Smooth muscle cell of trachea (primary cell): ENCODE measurements around the gene RGN. TPM values are rescaled to one million over a fixed set of nuclear protein-coding genes. Genes with fewer than 3 reads are reported as not detected.

Source experiments
- total RNA-seq: library from RNA; depleted of rRNA; stranded (reverse); fragments of >200 nt; gene quantifications from 2 replicates; pipeline ENCODE4 v1.2.1, GENCODE V29; 2014

The RGN gene
- 4.5 and 5.2 TPM in 2 replicates for total RNA-seq

DNA sequence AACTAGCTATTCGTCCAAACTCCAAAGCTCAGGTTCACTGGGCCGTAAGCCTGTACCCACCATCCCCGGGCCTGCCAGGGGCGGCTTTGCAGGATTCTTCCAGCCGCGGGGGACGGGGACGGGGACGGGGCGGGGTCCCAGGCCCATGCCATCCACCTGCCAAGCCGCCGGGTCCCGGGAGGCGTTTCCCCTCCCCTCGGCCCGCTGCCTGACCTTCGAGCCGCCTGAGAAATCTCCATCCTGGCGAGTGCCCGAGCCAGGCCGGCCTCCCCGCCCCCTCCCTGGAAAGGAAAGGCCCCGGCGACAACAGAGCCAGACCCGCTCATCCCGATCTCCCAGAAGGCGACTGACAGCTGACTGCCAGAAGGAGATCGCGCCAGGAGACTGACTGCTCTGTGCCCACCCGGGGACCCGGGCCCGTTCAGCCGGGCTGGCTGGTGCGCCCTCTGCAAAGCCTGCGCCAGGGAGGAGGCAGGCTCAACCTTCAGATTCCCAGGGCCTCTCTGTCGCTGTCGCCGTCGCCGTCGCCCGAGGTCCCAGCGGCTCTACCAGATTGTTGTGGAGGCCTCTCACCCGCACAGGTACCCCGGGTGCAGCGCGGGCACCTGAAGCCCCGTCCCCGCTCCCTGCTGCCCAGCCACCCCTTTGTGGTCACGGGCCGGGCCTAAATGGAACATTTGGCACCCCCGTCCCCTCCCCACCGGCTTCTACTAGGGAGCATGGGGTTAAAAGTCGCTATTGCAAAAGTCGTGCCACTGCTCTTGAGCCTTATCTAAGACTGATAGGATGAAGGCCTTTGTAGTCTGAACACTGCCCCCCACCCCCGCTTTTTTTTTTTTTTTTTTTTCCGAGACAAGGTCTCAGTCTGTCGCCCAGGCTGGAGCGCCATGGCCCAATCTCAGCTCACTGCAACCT lies at the start of gene RGN:
RGN (plus strand) TSS at position 315 of the 915 bp plus-strand sequence. CDS start 2,702 bp downstream, outside the sequence.

Other genes with a start within 250 kb of the RGN start
- 10.8 and 21.5 TPM in 2 replicates for gene RP2, start 241.4 kb upstream of the RGN start, total RNA-seq
- gene JADE3, start 166.0 kb upstream of the RGN start, total RNA-seq, result 4.4 and 4.5 TPM in 2 replicates
- gene NDUFB11, start 66.3 kb downstream of the RGN start, total RNA-seq, result 63.6 and 65.7 TPM in 2 replicates
- 54.0 and 56.7 TPM in 2 replicates for gene RBM10, start 66.8 kb downstream of the RGN start, total RNA-seq
- gene UBA1, start 115.4 kb downstream of the RGN start, total RNA-seq, result 177 and 188 TPM in 2 replicates
- gene CDK16, start 140.2 kb downstream of the RGN start, total RNA-seq, result 102 and 113 TPM in 2 replicates
- 49.3 and 51.9 TPM in 2 replicates for gene USP11, start 154.6 kb downstream of the RGN start, total RNA-seq